HEK293 (cell line): ENCODE measurements around the gene TBC1D22A.

Experiments used
- GLI2 ChIP-seq: fragments of 450-650 bp; formaldehyde crosslinking; IDR thresholded peaks from 2 replicates; pipeline ENCODE4; 2017; ENCODE audit warnings: missing biosample characterization, missing genetic modification characterization, low read depth, borderline replicate concordance
- OSR2 ChIP-seq: fragments of 450-650 bp; formaldehyde crosslinking; IDR thresholded peaks from 2 replicates; pipeline ENCODE4 v1.5.1; 2016; ENCODE audit warnings: missing biosample characterization, missing genetic modification characterization
- SCRT1 ChIP-seq: fragments of 450-650 bp; formaldehyde crosslinking; IDR thresholded peaks from 2 replicates; pipeline ENCODE4 v1.5.1; 2016; ENCODE audit warnings: missing biosample characterization, missing genetic modification characterization, borderline replicate concordance
- SP2 ChIP-seq: fragments of 450-650 bp; formaldehyde crosslinking; IDR thresholded peaks from 2 replicates; pipeline ENCODE4 v1.5.1; 2016; ENCODE audit warnings: missing biosample characterization, missing genetic modification characterization
- TCF7L2 ChIP-seq: IDR thresholded peaks from 2 replicates; pipeline ENCODE4 v1.6.1; 2011; ENCODE audit warnings: low read depth, mild to moderate bottlenecking, inconsistent platforms, low read length, moderate library complexity, borderline replicate concordance
- WT1 ChIP-seq: fragments of 450-650 bp; formaldehyde crosslinking; IDR thresholded peaks from 2 replicates; pipeline ENCODE4 v1.5.1; 2016; ENCODE audit warnings: missing biosample characterization, missing genetic modification characterization
- ZBTB1 ChIP-seq: fragments of 450-650 bp; formaldehyde crosslinking; IDR thresholded peaks from 2 replicates; pipeline ENCODE4 v1.5.1; 2016; ENCODE audit warnings: missing biosample characterization, missing genetic modification characterization
- ZFP41 ChIP-seq: fragments of 450-650 bp; formaldehyde crosslinking; IDR thresholded peaks from 2 replicates; pipeline ENCODE4 v1.5.1; 2016; ENCODE audit warnings: missing biosample characterization, missing genetic modification characterization, borderline replicate concordance
- ZNF112 ChIP-seq: fragments of 450-650 bp; formaldehyde crosslinking; IDR thresholded peaks from 2 replicates; pipeline ENCODE4 v1.5.0; 2017; ENCODE audit warnings: missing biosample characterization, missing genetic modification characterization
- ZNF114 ChIP-seq: fragments of 450-650 bp; formaldehyde crosslinking; IDR thresholded peaks from 2 replicates; pipeline ENCODE4 v1.5.0; 2017; ENCODE audit warnings: missing biosample characterization, missing genetic modification characterization
- ZNF121 ChIP-seq: fragments of 450-650 bp; formaldehyde crosslinking; IDR thresholded peaks from 2 replicates; pipeline ENCODE4 v1.5.1; 2016; ENCODE audit warnings: missing biosample characterization, missing genetic modification characterization
- ZNF132 ChIP-seq: fragments of 450-650 bp; formaldehyde crosslinking; IDR thresholded peaks from 2 replicates; pipeline ENCODE4 v1.5.1; 2017; ENCODE audit warnings: missing biosample characterization, missing genetic modification characterization, borderline replicate concordance
- ZNF211 ChIP-seq: fragments of 450-650 bp; formaldehyde crosslinking; IDR thresholded peaks from 2 replicates; pipeline ENCODE4 v1.5.1; 2016; ENCODE audit warnings: low read depth, missing biosample characterization, missing genetic modification characterization
- ZNF23 ChIP-seq: fragments of 450-650 bp; formaldehyde crosslinking; IDR thresholded peaks from 2 replicates; pipeline ENCODE4 v1.5.1; 2016; ENCODE audit warnings: missing biosample characterization, missing genetic modification characterization, borderline replicate concordance
- ZNF239 ChIP-seq: fragments of 450-650 bp; formaldehyde crosslinking; IDR thresholded peaks from 2 replicates; pipeline ENCODE4 v1.5.1; 2016; ENCODE audit warnings: missing biosample characterization, missing genetic modification characterization
- ZNF292 ChIP-seq: fragments of 450-650 bp; formaldehyde crosslinking; IDR thresholded peaks from 2 replicates; pipeline ENCODE4 v1.5.1; 2016; ENCODE audit warnings: low read depth, missing biosample characterization, missing genetic modification characterization, borderline replicate concordance
- ZNF350 ChIP-seq: fragments of 450-650 bp; formaldehyde crosslinking; IDR thresholded peaks from 2 replicates; pipeline ENCODE4 v1.5.0; 2017; ENCODE audit warnings: missing biosample characterization, mild to moderate bottlenecking, missing genetic modification characterization
- ZNF433 ChIP-seq: fragments of 450-650 bp; formaldehyde crosslinking; IDR thresholded peaks from 2 replicates; pipeline ENCODE4 v1.5.1; 2016; ENCODE audit warnings: missing biosample characterization, missing genetic modification characterization, low read depth
- ZNF521 ChIP-seq: fragments of 450-650 bp; formaldehyde crosslinking; IDR thresholded peaks from 2 replicates; pipeline ENCODE4 v1.5.1; 2017; ENCODE audit warnings: missing biosample characterization, mild to moderate bottlenecking, missing genetic modification characterization
- ZNF660 ChIP-seq: fragments of 450-650 bp; IDR thresholded peaks from 2 replicates; pipeline ENCODE4 v1.5.1; 2018; ENCODE audit warnings: missing biosample characterization, mild to moderate bottlenecking, missing genetic modification characterization
- ZNF701 ChIP-seq: fragments of 450-650 bp; formaldehyde crosslinking; IDR thresholded peaks from 2 replicates; pipeline ENCODE4 v1.5.1; 2016; ENCODE audit warnings: missing biosample characterization, missing genetic modification characterization
- ZNF747 ChIP-seq: fragments of 450-650 bp; formaldehyde crosslinking; IDR thresholded peaks from 2 replicates; pipeline ENCODE4 v1.5.1; 2016; ENCODE audit warnings: missing biosample characterization, missing genetic modification characterization
- ZNF837 ChIP-seq: fragments of 450-650 bp; formaldehyde crosslinking; IDR thresholded peaks from 2 replicates; pipeline ENCODE4 v1.5.1; 2016; ENCODE audit warnings: missing biosample characterization, missing genetic modification characterization
- ZNF843 ChIP-seq: fragments of 450-650 bp; formaldehyde crosslinking; IDR thresholded peaks from 2 replicates; pipeline ENCODE4 v1.5.1; 2016; ENCODE audit warnings: missing biosample characterization, missing genetic modification characterization
- ZSCAN16 ChIP-seq: fragments of 450-650 bp; formaldehyde crosslinking; IDR thresholded peaks from 2 replicates; pipeline ENCODE4 v1.5.1; 2016; ENCODE audit warnings: missing biosample characterization, missing genetic modification characterization
- TF ChIP-seq, protein P1 (sequence below): fragments of 450-650 bp; formaldehyde crosslinking; IDR thresholded peaks from 2 replicates; pipeline ENCODE4 v1.5.1; 2016; ENCODE audit warnings: missing biosample characterization, missing genetic modification characterization
- TF ChIP-seq, protein P2 (sequence below): fragments of 450-650 bp; formaldehyde crosslinking; IDR thresholded peaks from 2 replicates; pipeline ENCODE4 v1.5.1; 2016; ENCODE audit warnings: missing biosample characterization, missing genetic modification characterization
- TF ChIP-seq, protein P3 (sequence below): fragments of 450-650 bp; formaldehyde crosslinking; IDR thresholded peaks from 2 replicates; pipeline ENCODE4 v1.5.1; 2016; ENCODE audit warnings: missing biosample characterization, missing genetic modification characterization
- TF ChIP-seq, protein P4 (sequence below): fragments of 450-650 bp; formaldehyde crosslinking; IDR thresholded peaks from 2 replicates; pipeline ENCODE4 v1.5.1; 2016; ENCODE audit warnings: missing biosample characterization, missing genetic modification characterization
- TF ChIP-seq, protein P5 (sequence below): sonication (generic); formaldehyde crosslinking; IDR thresholded peaks from 2 replicates; pipeline ENCODE4 v1.8.1; 2022; ENCODE audit warnings: mild to moderate bottlenecking, moderate library complexity, missing genetic modification reagents

TBC1D22A gene

DNA sequence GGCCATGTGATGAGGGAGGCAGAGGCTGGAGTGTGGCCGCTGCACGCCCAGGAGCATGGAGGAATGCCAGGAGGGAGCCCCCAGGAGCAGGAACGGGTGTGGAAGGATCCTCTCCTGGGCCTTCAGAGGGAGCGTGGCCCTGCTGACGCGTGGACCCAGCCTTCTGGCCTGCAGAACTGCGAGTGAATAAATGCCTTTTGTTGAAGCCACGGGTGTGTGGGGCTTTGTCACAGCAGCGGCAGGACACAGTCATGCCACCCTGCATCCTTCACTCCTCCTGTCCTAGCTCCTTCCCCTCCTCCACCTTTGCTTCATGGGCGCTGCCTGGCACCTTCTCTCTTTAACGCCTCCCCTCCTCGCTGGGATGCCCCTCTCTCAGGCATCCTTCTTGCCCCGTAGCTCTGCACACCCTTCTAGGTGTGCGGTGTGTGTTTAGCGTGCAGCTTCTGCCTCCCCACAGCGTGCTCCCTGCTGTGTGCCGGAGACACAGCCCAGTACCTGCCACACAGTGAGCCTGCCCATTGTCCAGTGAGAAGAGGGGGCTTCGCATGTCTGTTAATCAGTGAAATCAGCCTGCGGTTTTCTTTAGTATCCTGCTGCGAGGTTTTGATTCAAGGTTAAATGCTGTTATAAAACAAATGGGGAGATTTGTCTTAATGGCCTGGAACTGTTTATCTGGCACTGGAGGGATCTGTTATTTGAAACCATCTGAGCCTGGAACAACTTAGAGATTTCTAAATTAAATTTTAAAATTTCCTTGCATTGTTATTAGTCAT, 459.6 kb downstream of the TBC1D22A start (continued):
- TF ChIP-seq, protein P1, sequence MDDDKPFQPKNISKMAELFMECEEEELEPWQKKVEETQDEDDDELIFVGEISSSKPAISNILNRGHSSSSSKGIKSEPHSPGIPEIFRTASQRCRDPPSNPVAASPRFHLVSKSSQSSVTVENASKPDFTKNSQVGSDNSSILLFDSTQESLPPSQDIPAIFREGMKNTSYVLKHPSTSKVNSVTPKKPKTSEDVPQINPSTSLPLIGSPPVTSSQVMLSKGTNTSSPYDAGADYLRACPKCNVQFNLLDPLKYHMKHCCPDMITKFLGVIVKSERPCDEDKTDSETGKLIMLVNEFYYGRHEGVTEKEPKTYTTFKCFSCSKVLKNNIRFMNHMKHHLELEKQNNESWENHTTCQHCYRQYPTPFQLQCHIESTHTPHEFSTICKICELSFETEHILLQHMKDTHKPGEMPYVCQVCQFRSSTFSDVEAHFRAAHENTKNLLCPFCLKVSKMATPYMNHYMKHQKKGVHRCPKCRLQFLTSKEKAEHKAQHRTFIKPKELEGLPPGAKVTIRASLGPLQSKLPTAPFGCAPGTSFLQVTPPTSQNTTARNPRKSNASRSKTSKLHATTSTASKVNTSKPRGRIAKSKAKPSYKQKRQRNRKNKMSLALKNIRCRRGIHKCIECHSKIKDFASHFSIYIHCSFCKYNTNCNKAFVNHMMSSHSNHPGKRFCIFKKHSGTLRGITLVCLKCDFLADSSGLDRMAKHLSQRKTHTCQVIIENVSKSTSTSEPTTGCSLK, result no peak
- peak; percentile 57 for TF ChIP-seq ZNF843 (tag by site-specific recombination)
- TF ChIP-seq, protein P2, sequence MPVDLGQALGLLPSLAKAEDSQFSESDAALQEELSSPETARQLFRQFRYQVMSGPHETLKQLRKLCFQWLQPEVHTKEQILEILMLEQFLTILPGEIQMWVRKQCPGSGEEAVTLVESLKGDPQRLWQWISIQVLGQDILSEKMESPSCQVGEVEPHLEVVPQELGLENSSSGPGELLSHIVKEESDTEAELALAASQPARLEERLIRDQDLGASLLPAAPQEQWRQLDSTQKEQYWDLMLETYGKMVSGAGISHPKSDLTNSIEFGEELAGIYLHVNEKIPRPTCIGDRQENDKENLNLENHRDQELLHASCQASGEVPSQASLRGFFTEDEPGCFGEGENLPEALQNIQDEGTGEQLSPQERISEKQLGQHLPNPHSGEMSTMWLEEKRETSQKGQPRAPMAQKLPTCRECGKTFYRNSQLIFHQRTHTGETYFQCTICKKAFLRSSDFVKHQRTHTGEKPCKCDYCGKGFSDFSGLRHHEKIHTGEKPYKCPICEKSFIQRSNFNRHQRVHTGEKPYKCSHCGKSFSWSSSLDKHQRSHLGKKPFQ (tag by site-specific recombination), result peak; percentile 90
- TF ChIP-seq ZNF114 (tag by site-specific recombination), result no peak
- TF ChIP-seq ZSCAN16 (tag by site-specific recombination), result no peak
- no peak for TF ChIP-seq ZNF112 (tag by site-specific recombination)
- no peak for TF ChIP-seq SCRT1 (tag by site-specific recombination)
- TF ChIP-seq ZNF837, result no peak
- no peak for TF ChIP-seq ZNF350 (tag by site-specific recombination)
- TF ChIP-seq ZNF292 (tag by site-specific recombination), result no peak
- peak; percentile 79; the same call in 1 of the 2 replicates for TF ChIP-seq TCF7L2
- no peak for TF ChIP-seq ZNF521 (tag by site-specific recombination)
- TF ChIP-seq ZNF211 (tag by site-specific recombination), result no peak
- no peak for TF ChIP-seq ZNF701 (tag by site-specific recombination)
- TF ChIP-seq WT1 (tag by site-specific recombination), result peak; percentile 71
- no peak for TF ChIP-seq ZNF132 (tag by site-specific recombination)
- TF ChIP-seq, protein P3, sequence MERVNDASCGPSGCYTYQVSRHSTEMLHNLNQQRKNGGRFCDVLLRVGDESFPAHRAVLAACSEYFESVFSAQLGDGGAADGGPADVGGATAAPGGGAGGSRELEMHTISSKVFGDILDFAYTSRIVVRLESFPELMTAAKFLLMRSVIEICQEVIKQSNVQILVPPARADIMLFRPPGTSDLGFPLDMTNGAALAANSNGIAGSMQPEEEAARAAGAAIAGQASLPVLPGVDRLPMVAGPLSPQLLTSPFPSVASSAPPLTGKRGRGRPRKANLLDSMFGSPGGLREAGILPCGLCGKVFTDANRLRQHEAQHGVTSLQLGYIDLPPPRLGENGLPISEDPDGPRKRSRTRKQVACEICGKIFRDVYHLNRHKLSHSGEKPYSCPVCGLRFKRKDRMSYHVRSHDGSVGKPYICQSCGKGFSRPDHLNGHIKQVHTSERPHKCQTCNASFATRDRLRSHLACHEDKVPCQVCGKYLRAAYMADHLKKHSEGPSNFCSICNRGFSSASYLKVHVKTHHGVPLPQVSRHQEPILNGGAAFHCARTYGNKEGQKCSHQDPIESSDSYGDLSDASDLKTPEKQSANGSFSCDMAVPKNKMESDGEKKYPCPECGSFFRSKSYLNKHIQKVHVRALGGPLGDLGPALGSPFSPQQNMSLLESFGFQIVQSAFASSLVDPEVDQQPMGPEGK, result peak; percentile 76
- no peak for TF ChIP-seq ZNF433
- TF ChIP-seq ZNF660 (tag by site-specific recombination), result no peak
- no peak for TF ChIP-seq ZNF747
- TF ChIP-seq, protein P4, sequence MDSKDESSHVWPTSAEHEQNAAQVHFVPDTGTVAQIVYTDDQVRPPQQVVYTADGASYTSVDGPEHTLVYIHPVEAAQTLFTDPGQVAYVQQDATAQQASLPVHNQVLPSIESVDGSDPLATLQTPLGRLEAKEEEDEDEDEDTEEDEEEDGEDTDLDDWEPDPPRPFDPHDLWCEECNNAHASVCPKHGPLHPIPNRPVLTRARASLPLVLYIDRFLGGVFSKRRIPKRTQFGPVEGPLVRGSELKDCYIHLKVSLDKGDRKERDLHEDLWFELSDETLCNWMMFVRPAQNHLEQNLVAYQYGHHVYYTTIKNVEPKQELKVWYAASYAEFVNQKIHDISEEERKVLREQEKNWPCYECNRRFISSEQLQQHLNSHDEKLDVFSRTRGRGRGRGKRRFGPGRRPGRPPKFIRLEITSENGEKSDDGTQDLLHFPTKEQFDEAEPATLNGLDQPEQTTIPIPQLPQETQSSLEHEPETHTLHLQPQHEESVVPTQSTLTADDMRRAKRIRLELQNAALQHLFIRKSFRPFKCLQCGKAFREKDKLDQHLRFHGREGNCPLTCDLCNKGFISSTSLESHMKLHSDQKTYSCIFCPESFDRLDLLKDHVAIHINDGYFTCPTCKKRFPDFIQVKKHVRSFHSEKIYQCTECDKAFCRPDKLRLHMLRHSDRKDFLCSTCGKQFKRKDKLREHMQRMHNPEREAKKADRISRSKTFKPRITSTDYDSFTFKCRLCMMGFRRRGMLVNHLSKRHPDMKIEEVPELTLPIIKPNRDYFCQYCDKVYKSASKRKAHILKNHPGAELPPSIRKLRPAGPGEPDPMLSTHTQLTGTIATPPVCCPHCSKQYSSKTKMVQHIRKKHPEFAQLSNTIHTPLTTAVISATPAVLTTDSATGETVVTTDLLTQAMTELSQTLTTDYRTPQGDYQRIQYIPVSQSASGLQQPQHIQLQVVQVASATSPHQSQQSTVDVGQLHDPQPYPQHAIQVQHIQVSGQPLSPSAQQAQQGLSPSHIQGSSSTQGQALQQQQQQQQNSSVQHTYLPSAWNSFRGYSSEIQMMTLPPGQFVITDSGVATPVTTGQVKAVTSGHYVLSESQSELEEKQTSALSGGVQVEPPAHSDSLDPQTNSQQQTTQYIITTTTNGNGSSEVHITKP (tag by site-specific recombination), result peak; percentile 90
- no peak for TF ChIP-seq ZFP41 (tag by site-specific recombination)
- TF ChIP-seq ZNF239 (tag by site-specific recombination), result no peak
- TF ChIP-seq, protein P5, sequence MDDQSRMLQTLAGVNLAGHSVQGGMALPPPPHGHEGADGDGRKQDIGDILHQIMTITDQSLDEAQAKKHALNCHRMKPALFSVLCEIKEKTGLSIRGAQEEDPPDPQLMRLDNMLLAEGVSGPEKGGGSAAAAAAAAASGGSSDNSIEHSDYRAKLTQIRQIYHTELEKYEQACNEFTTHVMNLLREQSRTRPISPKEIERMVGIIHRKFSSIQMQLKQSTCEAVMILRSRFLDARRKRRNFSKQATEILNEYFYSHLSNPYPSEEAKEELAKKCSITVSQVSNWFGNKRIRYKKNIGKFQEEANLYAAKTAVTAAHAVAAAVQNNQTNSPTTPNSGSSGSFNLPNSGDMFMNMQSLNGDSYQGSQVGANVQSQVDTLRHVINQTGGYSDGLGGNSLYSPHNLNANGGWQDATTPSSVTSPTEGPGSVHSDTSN (CRISPR knock-in tag), result peak; percentile 34; the same call in 1 of the 2 replicates
- no peak for TF ChIP-seq ZNF121 (tag by site-specific recombination)
- peak; percentile 65; the same call in 1 of the 2 replicates for TF ChIP-seq GLI2 (tag by site-specific recombination)
- TF ChIP-seq ZNF23 (tag by site-specific recombination), result no peak
- no peak for TF ChIP-seq ZBTB1 (tag by site-specific recombination)
- no peak for TF ChIP-seq SP2 (tag by site-specific recombination)
- peak; percentile 85 for TF ChIP-seq OSR2 (tag by site-specific recombination)
